NCI-H526 treated with DMSO at 0.1 percent for 48 hours (cell line): ENCODE results near the gene TEX28.
"Not testable (repeated sequence)": the region's sequence is repeated elsewhere in the genome, so short reads cannot be mapped to it uniquely, and the experiment has no call there.

Experiments
- DNase-seq: peaks from one replicate; lab custom pipeline; 2025; lab: John Stamatoyannopoulos, UW

The TEX28 gene

DNA sequence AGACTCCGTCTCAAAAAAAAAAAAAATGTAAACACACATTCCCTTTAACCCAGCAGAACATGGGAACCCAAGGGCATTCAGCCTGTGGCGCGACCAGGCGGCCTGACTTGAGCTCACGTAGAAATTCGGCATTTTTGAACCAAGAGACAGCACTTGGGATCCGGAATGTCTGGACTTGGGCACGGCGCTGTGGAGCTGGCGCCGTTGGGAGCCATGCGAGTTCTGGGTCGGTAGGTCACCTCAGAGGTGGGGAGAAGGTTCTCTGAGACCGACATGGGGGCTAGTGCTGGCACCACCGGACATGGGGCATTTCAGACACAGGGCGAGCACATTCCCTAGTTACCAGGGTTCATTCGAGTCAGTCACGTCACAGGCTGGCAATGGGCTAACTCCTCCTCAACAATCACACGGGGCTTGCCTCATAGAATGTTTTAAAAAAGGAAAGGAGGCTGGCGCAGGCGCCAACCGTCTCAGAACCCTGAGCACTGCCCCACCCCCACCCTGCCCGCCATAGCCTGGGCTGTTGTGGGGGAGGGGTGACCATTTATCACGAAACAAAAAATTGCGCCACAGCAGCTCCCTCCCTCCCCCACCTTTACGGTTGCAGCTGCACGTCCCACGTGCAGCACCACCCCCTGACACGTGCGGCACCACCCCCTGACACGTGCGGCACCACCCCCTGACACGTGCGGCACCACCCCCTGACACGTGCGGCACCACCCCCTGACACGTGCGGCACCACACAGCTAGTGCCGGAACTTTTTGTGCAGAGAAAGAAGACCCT, at the start of gene TEX28:
Gene TEX28, minus strand, starts transcription at position 334 of the 784 bp plus-strand sequence. CDS start 3,007 bp downstream, outside the sequence.
- DNase-seq: no peak

DNA sequence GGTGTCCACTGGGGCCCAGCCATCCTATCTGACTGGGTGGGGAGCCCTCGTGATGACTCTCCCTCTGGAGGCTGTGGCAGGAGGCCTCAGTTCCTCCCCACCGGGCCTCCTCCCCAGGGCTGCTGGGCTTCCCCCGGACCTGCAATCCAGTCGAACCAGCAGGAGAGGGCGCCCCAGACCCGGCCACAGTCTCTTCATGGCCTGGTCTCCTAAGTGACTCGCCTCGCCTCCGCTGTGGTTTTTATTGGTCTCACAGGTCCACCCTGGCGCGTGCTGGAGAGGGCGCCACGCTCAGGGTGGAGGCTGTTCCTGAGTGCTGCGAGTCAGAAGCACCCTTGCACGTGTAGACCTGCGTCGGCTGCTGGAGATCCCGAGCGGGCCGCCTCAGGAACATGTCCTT, 48.7 kb upstream of the TEX28 start:
- DNase-seq: not testable (repeated sequence)

DNA sequence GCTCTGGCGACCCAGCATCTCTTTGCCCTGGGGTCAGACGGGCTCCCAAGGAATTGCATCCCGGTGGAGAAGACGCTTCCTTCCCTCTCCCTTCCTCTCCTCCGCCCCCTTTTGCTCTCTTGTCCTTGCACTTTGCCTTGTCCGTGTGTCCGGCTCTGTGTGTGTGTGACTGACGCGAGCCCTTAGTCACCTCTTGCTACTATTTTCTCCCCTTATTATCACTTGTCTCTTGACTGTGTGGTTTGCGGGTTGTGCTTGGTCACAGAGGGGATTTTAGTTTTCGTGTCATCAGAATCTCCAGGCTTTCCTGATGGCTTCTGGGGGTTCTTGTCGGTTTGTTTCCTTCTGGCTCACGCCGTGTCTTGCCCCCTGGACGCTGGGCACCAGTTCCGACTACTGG, 48.1 kb upstream of the TEX28 start:
- DNase-seq: not testable (repeated sequence)

- not testable (repeated sequence) for DNase-seq
These were observed 46.7 kb upstream of the TEX28 start for GRCh38 chrX:154341399-154342298.

DNA sequence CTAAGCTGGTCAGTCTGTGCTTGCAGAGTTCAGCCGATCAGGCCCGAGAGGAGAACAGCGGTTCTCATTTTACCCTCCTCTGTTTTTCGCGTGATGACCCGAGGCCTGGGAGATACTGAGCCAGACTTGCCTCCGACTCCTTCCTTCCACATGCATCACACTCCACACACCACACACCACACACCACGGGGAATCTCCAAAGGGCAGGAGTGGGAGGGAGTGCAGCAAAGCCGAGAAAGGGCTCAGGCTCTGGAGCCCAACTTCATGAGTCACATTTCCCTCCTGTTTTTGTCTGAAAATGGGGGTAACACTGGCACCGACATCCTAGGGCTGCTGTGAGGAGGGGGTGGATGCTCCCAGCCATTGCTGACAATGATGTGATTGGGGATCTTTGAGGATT, 39.6 kb upstream of the TEX28 start:
- DNase-seq: no peak

- no peak for DNase-seq
These were observed 38.9 kb upstream of the TEX28 start for GRCh38 chrX:154333837-154334271.

GRCh38 chrX:154333116-154333515, 38.2 kb upstream of the TEX28 start:
- no peak for DNase-seq

- DNase-seq: no peak
These were observed 37.6 kb upstream of the TEX28 start for GRCh38 chrX:154332561-154332960.

GRCh38 chrX:154329294-154329693, 34.4 kb upstream of the TEX28 start:
- DNase-seq: no peak

DNA sequence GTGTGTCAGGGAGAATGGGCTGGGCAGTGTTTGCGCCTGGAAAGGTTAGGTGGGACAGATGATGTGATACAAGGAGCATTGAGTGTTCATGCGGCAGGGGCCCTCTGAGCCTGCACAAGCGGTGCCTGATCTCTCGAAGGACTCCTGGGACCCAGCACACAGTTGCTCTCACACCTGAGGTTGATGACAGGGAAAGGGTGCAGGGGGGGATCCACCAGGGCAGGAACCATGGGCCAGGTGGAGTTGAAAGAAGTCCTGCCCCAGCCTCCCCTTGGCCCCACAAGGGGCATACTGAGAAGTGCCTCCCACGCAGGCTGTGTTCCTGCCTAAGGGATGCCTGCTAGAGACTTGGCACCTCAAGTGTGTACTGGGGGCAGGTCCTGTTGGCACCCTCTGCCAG, 33.7 kb upstream of the TEX28 start:
- DNase-seq: no peak

DNA sequence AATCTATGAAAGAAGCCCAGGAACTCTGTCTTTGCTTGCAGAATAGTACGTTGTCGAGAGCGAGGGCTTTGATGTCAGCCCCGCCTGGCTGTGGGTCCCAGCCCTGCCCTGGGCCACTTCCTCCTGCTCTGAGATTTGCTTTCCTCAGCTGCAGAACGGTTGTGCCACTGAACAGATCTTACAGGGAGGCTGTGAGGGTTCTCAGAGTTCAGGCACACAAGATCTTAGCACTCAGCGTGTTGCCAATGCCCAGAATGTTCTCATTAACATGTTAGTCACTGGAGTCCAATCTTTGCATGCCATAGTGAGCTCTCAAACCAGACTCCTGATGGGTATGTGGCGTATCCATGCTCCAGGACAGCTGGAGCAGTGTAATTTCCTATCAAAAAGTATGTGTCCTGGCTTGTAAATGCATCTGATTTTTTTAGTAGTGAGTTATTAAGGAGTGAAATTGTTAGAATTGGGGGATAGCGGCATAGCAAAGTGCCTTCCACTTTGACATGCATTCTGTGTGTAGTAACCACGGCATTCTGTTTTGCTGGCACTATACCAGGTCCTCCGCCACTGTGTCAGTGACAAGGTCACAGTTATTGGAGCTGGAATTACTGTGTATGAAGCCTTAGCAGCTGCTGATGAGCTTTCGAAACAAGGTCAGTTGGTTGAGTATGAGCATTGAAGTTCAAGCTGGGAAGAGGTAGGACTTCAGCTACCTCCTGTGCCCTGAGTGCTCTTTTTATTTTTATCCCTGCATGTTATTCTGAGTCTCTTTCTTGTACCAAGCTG, 32.3 kb upstream of the TEX28 start:
- no peak for DNase-seq

DNA sequence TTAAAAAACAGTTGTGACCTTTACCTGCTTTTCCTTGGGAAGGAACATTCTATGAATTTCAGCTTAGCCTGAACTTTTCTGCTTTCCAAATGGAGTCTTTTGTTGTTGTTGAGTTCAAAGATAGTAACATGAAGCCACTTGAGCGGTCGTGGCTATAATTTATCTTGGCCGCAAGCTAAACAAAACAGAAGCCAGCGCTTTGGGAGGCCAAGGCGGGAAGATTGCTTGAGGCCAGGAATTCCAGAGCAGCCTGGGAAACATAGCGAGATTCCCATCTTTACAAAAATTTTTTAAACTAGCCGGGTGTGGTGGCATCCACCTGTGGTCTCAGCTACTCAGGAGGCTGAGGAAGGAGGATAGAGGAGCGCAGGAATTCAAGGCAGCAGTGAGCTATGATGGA, 30.6 kb upstream of the TEX28 start:
- no peak for DNase-seq

DNA sequence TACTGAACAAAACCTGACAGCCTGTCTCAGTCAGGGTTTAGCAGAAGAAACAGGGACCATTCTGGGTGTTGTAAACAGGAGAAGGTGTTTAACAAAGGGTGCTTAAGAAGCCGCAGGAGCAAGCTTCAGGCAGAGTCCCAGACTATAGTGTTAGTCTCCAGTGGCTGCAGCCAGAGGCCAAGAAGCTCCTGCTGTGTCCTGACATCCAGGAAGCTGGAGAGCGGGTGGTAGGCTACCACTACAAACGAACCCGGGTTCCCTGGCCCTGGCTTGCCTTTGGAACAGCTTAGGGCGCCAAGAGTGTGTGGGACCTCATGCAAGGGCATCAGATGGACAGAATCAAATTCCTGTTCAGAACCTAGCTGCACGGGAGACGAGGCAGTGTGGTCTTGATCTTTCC, 28.6 kb upstream of the TEX28 start:
- DNase-seq: no peak

- DNase-seq: no peak
These were observed 28.0 kb upstream of the TEX28 start for GRCh38 chrX:154322890-154323289.

DNA sequence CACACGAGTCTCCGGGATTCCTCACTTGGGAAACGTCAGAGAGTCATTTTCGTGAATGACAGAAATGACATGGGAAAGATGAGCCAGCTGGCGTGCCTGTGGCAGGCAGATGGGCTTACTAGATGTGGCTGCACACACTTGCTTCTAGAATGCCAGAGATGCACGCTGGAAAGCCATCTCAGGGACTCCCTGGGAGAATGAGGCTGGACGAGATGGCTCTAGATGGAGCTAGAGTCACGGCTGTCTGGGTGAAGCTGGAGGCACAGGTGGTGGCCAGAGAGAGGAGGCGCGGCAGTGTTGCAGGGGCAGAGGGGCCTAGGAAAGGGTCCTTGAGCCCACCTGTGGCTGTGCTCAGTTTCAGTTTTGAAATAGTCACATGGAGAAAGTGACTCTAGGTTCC, 26.7 kb upstream of the TEX28 start:
- DNase-seq: no peak

DNA sequence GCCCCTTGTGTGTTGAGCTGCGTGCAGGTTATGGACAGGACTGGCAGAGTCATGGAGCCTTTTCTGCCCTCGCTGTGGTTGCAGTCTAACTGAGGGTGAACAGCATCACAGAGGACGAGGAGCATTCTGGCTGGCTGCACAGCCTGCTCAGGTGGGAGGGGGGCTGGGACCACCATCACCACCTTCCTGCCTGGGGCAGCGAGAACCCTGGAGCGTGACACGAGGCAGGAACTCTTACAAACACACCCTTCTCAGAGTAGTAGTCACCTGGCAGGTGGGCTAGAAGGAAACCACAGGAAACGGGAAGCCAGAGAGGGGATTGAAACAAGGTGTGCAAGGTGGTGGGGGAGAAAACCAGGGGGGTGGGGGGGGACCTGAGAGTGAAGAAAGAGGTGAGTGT, 26.2 kb upstream of the TEX28 start:
- no peak for DNase-seq

DNA sequence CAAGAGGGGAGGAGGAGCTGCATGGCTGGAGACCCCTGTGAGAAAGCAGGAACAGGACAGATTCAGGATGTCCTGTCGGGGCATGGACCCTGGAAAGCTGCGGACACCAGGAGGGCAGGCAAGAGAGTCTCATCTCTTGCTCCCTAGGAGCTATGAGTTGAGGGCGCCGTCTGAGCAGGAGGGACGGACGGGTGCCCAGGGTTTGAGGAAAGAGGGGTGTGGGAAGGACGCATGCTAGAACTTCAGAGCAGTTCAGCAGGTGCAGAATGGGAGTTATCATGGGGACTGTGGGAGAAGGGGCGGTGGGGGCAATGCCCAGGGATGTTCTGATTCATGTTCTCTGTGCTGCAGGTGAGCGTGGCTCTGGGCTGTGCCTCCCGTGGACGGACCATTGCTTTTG, 25.5 kb upstream of the TEX28 start:
- no peak for DNase-seq

DNA sequence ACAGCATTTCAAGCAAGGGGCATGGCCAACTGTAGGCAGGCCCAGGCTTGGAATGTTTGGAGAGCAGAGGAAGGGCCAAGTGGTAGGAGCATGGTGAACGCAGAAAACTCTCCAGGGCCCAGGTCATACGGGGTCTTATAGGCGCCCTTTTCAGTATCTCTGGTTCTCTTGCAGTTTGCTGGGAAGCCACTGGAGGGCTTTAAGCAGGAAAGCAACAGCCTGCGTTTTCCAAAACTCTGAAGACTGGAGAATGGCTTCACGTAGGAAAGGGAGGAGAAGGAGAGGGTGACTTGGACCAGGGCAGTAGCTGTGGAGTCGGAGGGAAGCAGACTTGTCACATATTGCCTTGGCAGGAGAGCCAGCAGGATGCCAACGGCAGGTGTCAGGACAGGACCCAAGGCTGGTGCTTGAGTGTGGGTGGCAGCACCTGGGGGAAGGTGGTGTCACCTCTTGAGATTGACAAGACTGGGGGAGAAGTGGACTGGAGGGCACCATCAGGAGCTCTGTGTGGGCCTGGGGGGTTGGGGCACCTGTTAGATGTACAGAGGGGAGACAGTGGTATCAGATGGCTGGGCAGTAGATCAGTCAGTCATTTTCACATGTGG, 22.6 kb upstream of the TEX28 start:
- no peak for DNase-seq

GRCh38 chrX:154315416-154315815, 20.5 kb upstream of the TEX28 start:
- DNase-seq: no peak

DNA sequence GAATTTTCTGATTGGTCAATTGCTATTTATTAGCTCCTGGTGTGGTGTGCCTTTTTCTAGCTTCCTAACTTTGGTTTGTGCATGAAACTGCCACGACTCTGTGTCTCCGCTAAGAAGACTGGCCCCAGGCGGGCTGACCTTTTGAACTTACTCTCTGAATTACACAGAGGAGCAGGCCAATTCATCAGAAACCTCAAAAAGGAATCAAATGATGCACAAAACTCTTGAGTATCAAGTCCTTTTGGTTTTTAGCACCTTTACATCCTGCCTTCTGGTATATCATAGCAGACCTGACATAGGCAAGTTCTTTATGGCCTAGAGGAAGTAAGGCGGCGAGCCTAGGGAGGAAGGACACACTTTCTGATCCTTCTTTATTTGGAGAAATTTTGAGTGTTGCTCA, 18.2 kb upstream of the TEX28 start:
- no peak for DNase-seq

GRCh38 chrX:154312116-154312515, 17.2 kb upstream of the TEX28 start:
- no peak for DNase-seq
